ENCODE measurements around the gene ATG16L2.

ATG16L2 gene

GRCh38 chr11:72823105-72823804, 9.0 kb downstream of the ATG16L2 start:
- Histone ChIP-seq H3K9ac (ENCODE audit: low read length) (no peak overlapping the region), H4K8ac (ENCODE audit: low read depth, low read length) (no peak overlapping the region), H3K4me3 (ENCODE audit: low read depth, low read length) (no peak overlapping the region), H3K14ac (ENCODE audit: low read length) (no peak overlapping the region), H3K27me3 (ENCODE audit: insufficient read depth, low read length) (no peaks in the 10 kb centered on the region), H2BK5ac (ENCODE audit: low read depth, low read length, poor library complexity) (no peak overlapping the region), H3K27ac (ENCODE audit: low read depth, low read length) (no peak overlapping the region), H3K9me3 (ENCODE audit: insufficient read depth, low read depth, low read length) (no peaks in the 10 kb centered on the region), H3K79me1 (ENCODE audit: low read length) (peaks cover 2% of the 10 kb centered on the region), H3K79me2 (ENCODE audit: control insufficient read depth, insufficient read depth, low read length, poor library complexity) (no peaks in the 10 kb centered on the region), H4K12ac (ENCODE audit: low read depth, low read length) (no peak overlapping the region), H3K18ac (ENCODE audit: low read length) (no peak overlapping the region), H2AFZ (ENCODE audit: insufficient read depth, low read length, poor library complexity) (no peak overlapping the region), H2BK12ac (ENCODE audit: low read length) (no peak overlapping the region), H3K4me2 (ENCODE audit: low read length) (no peak overlapping the region), H2AK5ac (ENCODE audit: low read length) (no peak overlapping the region), H2BK120ac (ENCODE audit: insufficient read depth, low read length, poor library complexity) (no peak overlapping the region), H3K4ac (ENCODE audit: low read depth, low read length) (no peak overlapping the region), H3K4me1 (ENCODE audit: control insufficient read depth in 1 of 2, insufficient read depth in 2 of 2, low read length in 2 of 2) (peaks cover 10 to 15% of the 10 kb centered on the region in 2 experiments), H3K36me3 (ENCODE audit: control insufficient read depth in 1 of 2, insufficient read depth in 2 of 2, low read length in 2 of 2) (no peaks in the 10 kb centered on the region), H4K91ac (ENCODE audit: low read depth, low read length) (no peak overlapping the region), H3K23ac (ENCODE audit: low read length) (no peak overlapping the region)
- no CpG with 5 or more reads among the region's 9 CpGs for WGBS (ENCODE audit: extremely low coverage, insufficient coverage, insufficient read length)
- DNase-seq: no peak

DNA sequence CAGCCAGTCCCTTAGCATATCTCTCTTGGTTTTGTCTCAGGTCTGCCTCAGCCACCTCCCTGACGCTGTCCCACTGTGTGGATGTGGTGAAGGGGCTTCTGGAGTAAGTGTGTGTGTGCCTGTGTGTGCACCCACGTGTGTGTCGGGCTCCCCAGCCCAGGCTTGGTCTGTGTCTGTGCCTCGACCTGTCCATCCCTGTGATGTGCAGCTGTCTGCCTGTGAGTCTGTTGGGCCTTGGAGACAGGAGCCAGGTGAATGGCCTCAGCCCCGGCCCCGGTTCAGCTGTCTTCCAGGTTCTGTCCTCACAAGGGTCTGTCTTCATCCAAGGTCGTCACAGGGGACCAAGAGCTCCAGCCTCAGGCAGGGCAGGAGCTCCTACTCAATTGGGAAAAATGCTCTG, 9.8 kb downstream of the ATG16L2 start:
- Histone ChIP-seq H3K79me2 (ENCODE audit: control insufficient read depth, insufficient read depth, low read length, poor library complexity) (no peaks in the 10 kb centered on the region), H2BK12ac (ENCODE audit: low read length) (no peak overlapping the region), H3K4me3 (ENCODE audit: low read depth, low read length) (no peak overlapping the region), H3K9ac (ENCODE audit: low read length) (no peak overlapping the region), H3K27ac (ENCODE audit: low read depth, low read length) (no peak overlapping the region), H3K4me1 (ENCODE audit: control insufficient read depth in 1 of 2, insufficient read depth in 2 of 2, low read length in 2 of 2) (peaks cover 10 to 15% of the 10 kb centered on the region in 2 experiments), H3K79me1 (ENCODE audit: low read length) (peaks cover 2% of the 10 kb centered on the region), H2BK120ac (ENCODE audit: insufficient read depth, low read length, poor library complexity) (no peak overlapping the region), H3K9me3 (ENCODE audit: insufficient read depth, low read depth, low read length) (no peaks in the 10 kb centered on the region), H4K91ac (ENCODE audit: low read depth, low read length) (no peak overlapping the region), H3K14ac (ENCODE audit: low read length) (no peak overlapping the region), H3K23ac (ENCODE audit: low read length) (no peak overlapping the region), H2AK5ac (ENCODE audit: low read length) (no peak overlapping the region), H3K4ac (ENCODE audit: low read depth, low read length) (no peak overlapping the region), H3K36me3 (ENCODE audit: control insufficient read depth in 1 of 2, insufficient read depth in 2 of 2, low read length in 2 of 2) (no peaks in the 10 kb centered on the region), H3K27me3 (ENCODE audit: insufficient read depth, low read length) (no peaks in the 10 kb centered on the region), H4K12ac (ENCODE audit: low read depth, low read length) (no peak overlapping the region), H2BK5ac (ENCODE audit: low read depth, low read length, poor library complexity) (no peak overlapping the region), H3K18ac (ENCODE audit: low read length) (no peak overlapping the region), H2AFZ (ENCODE audit: insufficient read depth, low read length, poor library complexity) (no peak overlapping the region), H3K4me2 (ENCODE audit: low read length) (no peak overlapping the region), H4K8ac (ENCODE audit: low read depth, low read length) (no peak overlapping the region)
- no peak for DNase-seq
- no CpG with 5 or more reads among the region's 7 CpGs for WGBS (ENCODE audit: extremely low coverage, insufficient coverage, insufficient read length)

GRCh38 chr11:72824811-72825505, 10.7 kb downstream of the ATG16L2 start:
- H3K14ac ChIP-seq (ENCODE audit: low read length): no peak overlapping the region
- no CpG with 5 or more reads among the region's 15 CpGs for WGBS (ENCODE audit: extremely low coverage, insufficient coverage, insufficient read length)
- no peaks in the 10 kb centered on the region for H3K36me3 ChIP-seq (ENCODE audit: control insufficient read depth in 1 of 2, insufficient read depth in 2 of 2, low read length in 2 of 2)

GRCh38 chr11:72825661-72826060, 11.4 kb downstream of the ATG16L2 start:
- Histone ChIP-seq H3K18ac (ENCODE audit: low read length) (no peak overlapping the region), H3K9me3 (ENCODE audit: insufficient read depth, low read depth, low read length) (no peaks in the 10 kb centered on the region), H3K79me2 (ENCODE audit: control insufficient read depth, insufficient read depth, low read length, poor library complexity) (no peaks in the 10 kb centered on the region), H4K12ac (ENCODE audit: low read depth, low read length) (no peak overlapping the region), H3K4me1 (ENCODE audit: control insufficient read depth in 1 of 2, insufficient read depth in 2 of 2, low read length in 2 of 2) (peaks cover 10 to 15% of the 10 kb centered on the region in 2 experiments), H4K8ac (ENCODE audit: low read depth, low read length) (no peak overlapping the region), H2AK5ac (ENCODE audit: low read length) (no peak overlapping the region), H2BK12ac (ENCODE audit: low read length) (no peak overlapping the region), H2BK5ac (ENCODE audit: low read depth, low read length, poor library complexity) (no peak overlapping the region), H3K9ac (ENCODE audit: low read length) (no peak overlapping the region), H3K14ac (ENCODE audit: low read length) (no peak overlapping the region), H4K91ac (ENCODE audit: low read depth, low read length) (no peak overlapping the region), H3K27me3 (ENCODE audit: insufficient read depth, low read length) (no peaks in the 10 kb centered on the region), H2BK120ac (ENCODE audit: insufficient read depth, low read length, poor library complexity) (no peak overlapping the region), H3K4ac (ENCODE audit: low read depth, low read length) (no peak overlapping the region), H3K79me1 (ENCODE audit: low read length) (peaks cover 2% of the 10 kb centered on the region), H3K23ac (ENCODE audit: low read length) (no peak overlapping the region), H3K4me3 (ENCODE audit: low read depth, low read length) (no peak overlapping the region), H3K4me2 (ENCODE audit: low read length) (no peak overlapping the region), H3K36me3 (ENCODE audit: control insufficient read depth in 1 of 2, insufficient read depth in 2 of 2, low read length in 2 of 2) (no peaks in the 10 kb centered on the region), H2AFZ (ENCODE audit: insufficient read depth, low read length, poor library complexity) (no peak overlapping the region), H3K27ac (ENCODE audit: low read depth, low read length) (no peak overlapping the region)
- no peak for DNase-seq
- no CpG with 5 or more reads among the region's 4 CpGs for WGBS (ENCODE audit: extremely low coverage, insufficient coverage, insufficient read length)

More at GRCh38 chr11:72824811-72825505, 10.7 kb downstream of the ATG16L2 start:
- Histone ChIP-seq H2AK5ac (ENCODE audit: low read length) (no peak overlapping the region), H2BK5ac (ENCODE audit: low read depth, low read length, poor library complexity) (no peak overlapping the region), H3K27me3 (ENCODE audit: insufficient read depth, low read length) (no peaks in the 10 kb centered on the region), H3K79me2 (ENCODE audit: control insufficient read depth, insufficient read depth, low read length, poor library complexity) (no peaks in the 10 kb centered on the region), H3K18ac (ENCODE audit: low read length) (no peak overlapping the region), H3K79me1 (ENCODE audit: low read length) (peaks cover 2% of the 10 kb centered on the region), H3K4me1 (ENCODE audit: control insufficient read depth in 1 of 2, insufficient read depth in 2 of 2, low read length in 2 of 2) (peaks cover 10 to 15% of the 10 kb centered on the region in 2 experiments), H2AFZ (ENCODE audit: insufficient read depth, low read length, poor library complexity) (no peak overlapping the region), H3K23ac (ENCODE audit: low read length) (no peak overlapping the region), H2BK120ac (ENCODE audit: insufficient read depth, low read length, poor library complexity) (no peak overlapping the region), H4K12ac (ENCODE audit: low read depth, low read length) (no peak overlapping the region), H3K9ac (ENCODE audit: low read length) (no peak overlapping the region), H3K4me2 (ENCODE audit: low read length) (no peak overlapping the region), H4K91ac (ENCODE audit: low read depth, low read length) (no peak overlapping the region), H3K4ac (ENCODE audit: low read depth, low read length) (no peak overlapping the region), H3K4me3 (ENCODE audit: low read depth, low read length) (no peak overlapping the region), H2BK12ac (ENCODE audit: low read length) (no peak overlapping the region), H4K8ac (ENCODE audit: low read depth, low read length) (no peak overlapping the region), H3K27ac (ENCODE audit: low read depth, low read length) (no peak overlapping the region), H3K9me3 (ENCODE audit: insufficient read depth, low read depth, low read length) (no peaks in the 10 kb centered on the region)
- no peak for DNase-seq

Data from trophoblast cell (in vitro differentiated cells and primary cell).